PC-3 (cell line): ENCODE measurements around the gene KRTAP17-1. TPM values are rescaled to one million over a fixed set of nuclear protein-coding genes. Genes with fewer than 3 reads are reported as not detected.
"Not testable (repeated sequence)": the region's sequence is repeated elsewhere in the genome, so short reads cannot be mapped to it uniquely, and the experiment has no call there.

Source experiments
- ATAC-seq: fragments of 200-7000 bp; cut with Tn5 transposase; 2 replicates; pipeline ENCODE4 v1.9.1; 2020; ENCODE audit warnings: mild to moderate bottlenecking, moderate library complexity
- BruUV-seq: library from RNA; stranded (reverse); fragments of 400-500 nt; replicated peaks from 2 replicates; lab custom pipeline; 2021; lab: Mats Ljungman, UMichigan
- CTCF ChIA-PET: fragments of 300-600 bp; sonication (Branson Sonifier 250); formaldehyde crosslinking; loops from one replicate; lab custom pipeline; 2022; ENCODE audit warnings: antibody characterized with exemption; lab: Charles Lee
- POLR2A ChIA-PET: fragments of 300-600 bp; sonication (Branson Sonifier 250); formaldehyde crosslinking; loops from one replicate; lab custom pipeline; 2022; ENCODE audit warnings: antibody characterized with exemption; ENCODE audit not compliant: unreplicated experiment; lab: Charles Lee
- DNase-seq: peaks from one replicate; pipeline ENCODE4 v3.0.0-alpha.2; 2015
- H2AFZ ChIP-seq: fragments of 300-600 bp; sonication (generic); 2 replicates; pipeline ENCODE4 v1.6.0; 2016; ENCODE audit warnings: antibody characterized with exemption, low read length
- H3F3A ChIP-seq: fragments of 300-600 bp; sonication (generic); one replicate; pipeline ENCODE4 v1.6.0; 2017; ENCODE audit warnings: antibody characterized with exemption, low read length, control low read depth, mild to moderate bottlenecking; ENCODE audit not compliant: unreplicated experiment
- H3K27ac ChIP-seq: fragments of 300-600 bp; sonication (generic); 2 replicates; pipeline ENCODE4 v1.5.1; 2016; ENCODE audit warnings: mild to moderate bottlenecking, low read length
- H3K27me3 ChIP-seq: fragments of 300-600 bp; sonication (generic); 2 replicates; pipeline ENCODE4 v1.6.1; 2016; ENCODE audit warnings: low read length, mixed read lengths
- H3K36me3 ChIP-seq: fragments of 300-600 bp; sonication (generic); 2 replicates; pipeline ENCODE4 v1.6.1; 2016; ENCODE audit warnings: low read depth, mixed run types, low read length, mixed read lengths
- H3K4me1 ChIP-seq: fragments of 300-600 bp; sonication (generic); 2 replicates; pipeline ENCODE4 v1.5.1; 2016; ENCODE audit warnings: low read length; ENCODE audit not compliant: insufficient read depth
- H3K4me2 ChIP-seq: fragments of 300-600 bp; sonication (generic); 2 replicates; pipeline ENCODE4 v1.6.0; 2016; ENCODE audit warnings: low read length
- H3K4me3 ChIP-seq: fragments of 300-600 bp; sonication (generic); 2 replicates; pipeline ENCODE4 v1.5.1; 2016; ENCODE audit warnings: mild to moderate bottlenecking, low read length, mixed read lengths
- H3K79me2 ChIP-seq: fragments of 300-600 bp; sonication (generic); 2 replicates; pipeline ENCODE4 v1.6.1; 2017; ENCODE audit warnings: low read length, mixed read lengths
- H3K9ac ChIP-seq: fragments of 300-600 bp; sonication (generic); 2 replicates; pipeline ENCODE4 v1.6.0; 2016; ENCODE audit warnings: mild to moderate bottlenecking, low read length
- H3K9me2 ChIP-seq: fragments of 300-600 bp; sonication (generic); replicated peaks from 2 replicates; pipeline ENCODE4 v1.6.1; 2016; ENCODE audit warnings: mixed run types, low read length, mixed read lengths
- H3K9me3 ChIP-seq: fragments of 300-600 bp; sonication (generic); 2 replicates; pipeline ENCODE4 v1.6.1; 2016; ENCODE audit warnings: low read length, mixed read lengths
- H4K20me1 ChIP-seq: fragments of 300-600 bp; sonication (generic); 2 replicates; pipeline ENCODE4 v1.6.1; 2016; ENCODE audit warnings: low read length, mixed read lengths
- EZH2 ChIP-seq: fragments of 300-600 bp; sonication (generic); IDR thresholded peaks from one replicate; pipeline ENCODE4 v1.6.1; 2017; ENCODE audit warnings: antibody characterized with exemption, mild to moderate bottlenecking, low read length; ENCODE audit not compliant: unreplicated experiment
- EZH2phosphoT487 ChIP-seq: fragments of 300-600 bp; sonication (generic); IDR thresholded peaks from 2 replicates; pipeline ENCODE4 v1.6.1; 2018; ENCODE audit warnings: mild to moderate bottlenecking, antibody characterized with exemption, low read length, borderline replicate concordance
- intact Hi-C: fragments of 100-400 bp; cut with micrococcal nuclease; formaldehyde crosslinking; loops from 2 replicates; pipeline ENCODE4 v1.9.0; 2023
- total RNA-seq: library from RNA; depleted of rRNA; stranded (reverse); fragments of >200 nt; gene quantifications from 2 replicates; pipeline ENCODE4 v1.2.3, GENCODE V29; 2014
- TF ChIP-seq, protein P1 (sequence below): fragments of 300-600 bp; sonication (generic); conservative IDR thresholded peaks from 2 replicates; pipeline ENCODE4 v1.5.1; 2017; ENCODE audit warnings: antibody characterized with exemption, low read depth, mild to moderate bottlenecking, low read length

Gene KRTAP17-1
- total RNA-seq, 1 experiment from 2014 or later = not detected

DNA sequence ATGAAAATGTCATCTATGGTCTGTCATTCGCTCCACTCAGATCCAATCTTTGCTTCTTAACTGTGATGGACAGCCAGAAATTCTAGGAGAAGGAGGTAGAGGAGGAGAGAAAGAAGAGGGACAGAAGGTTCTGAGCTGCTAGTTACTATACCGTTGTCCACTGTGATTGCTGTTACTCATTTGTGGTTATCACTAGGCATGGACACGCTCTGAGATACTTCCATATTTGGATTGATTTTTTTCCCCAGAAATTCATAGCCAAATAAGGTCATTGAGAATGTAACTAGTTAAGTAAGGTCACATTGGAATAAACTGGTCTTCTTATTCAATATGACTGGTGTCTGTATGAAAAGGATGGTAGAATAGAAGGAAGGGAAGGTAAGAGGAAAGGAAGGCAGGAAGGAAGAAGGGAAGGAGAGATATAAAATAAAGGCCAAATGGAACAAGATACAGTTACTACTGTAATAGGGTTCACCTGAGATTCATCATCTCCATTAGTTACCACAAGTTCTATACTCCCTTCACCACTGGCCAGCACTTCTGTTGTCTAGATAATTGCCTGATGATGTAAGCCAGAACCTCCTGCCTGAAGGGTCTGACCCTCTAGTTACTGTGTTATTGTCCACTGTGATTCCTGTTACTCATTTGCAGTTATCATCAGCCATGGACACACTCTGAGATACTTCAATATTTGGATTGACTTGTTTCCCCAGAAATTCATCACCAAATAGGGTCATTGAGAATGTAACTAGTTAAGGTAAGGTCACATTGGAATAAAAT lies 37.1 kb downstream of the KRTAP17-1 start:
- POLR2A ChIA-PET = no interaction called here
- intact Hi-C loops = no loop called here
- no peak for DNase-seq
- no peaks in the 10 kb centered on the region for H3K27me3 ChIP-seq
- H4K20me1 ChIP-seq = no peaks in the 10 kb centered on the region
- CTCF ChIA-PET = no interaction called here
- H3K9ac ChIP-seq = no peak overlapping the region
- H3K9me2 ChIP-seq = no peaks in the 10 kb centered on the region
- no peak overlapping the region for H3K4me3 ChIP-seq
- BruUV-seq = no TSS peak
- no peak overlapping the region for H3K4me2 ChIP-seq
- H2AFZ ChIP-seq = no peak overlapping the region
- H3K4me1 ChIP-seq = no peaks in the 10 kb centered on the region
- H3K27ac ChIP-seq = no peak overlapping the region
- ATAC-seq = no peak
- no peaks in the 10 kb centered on the region for H3K9me3 ChIP-seq
- H3F3A ChIP-seq = no peaks in the 10 kb centered on the region
- no peaks in the 10 kb centered on the region for H3K79me2 ChIP-seq
- TF ChIP-seq, protein P1, sequence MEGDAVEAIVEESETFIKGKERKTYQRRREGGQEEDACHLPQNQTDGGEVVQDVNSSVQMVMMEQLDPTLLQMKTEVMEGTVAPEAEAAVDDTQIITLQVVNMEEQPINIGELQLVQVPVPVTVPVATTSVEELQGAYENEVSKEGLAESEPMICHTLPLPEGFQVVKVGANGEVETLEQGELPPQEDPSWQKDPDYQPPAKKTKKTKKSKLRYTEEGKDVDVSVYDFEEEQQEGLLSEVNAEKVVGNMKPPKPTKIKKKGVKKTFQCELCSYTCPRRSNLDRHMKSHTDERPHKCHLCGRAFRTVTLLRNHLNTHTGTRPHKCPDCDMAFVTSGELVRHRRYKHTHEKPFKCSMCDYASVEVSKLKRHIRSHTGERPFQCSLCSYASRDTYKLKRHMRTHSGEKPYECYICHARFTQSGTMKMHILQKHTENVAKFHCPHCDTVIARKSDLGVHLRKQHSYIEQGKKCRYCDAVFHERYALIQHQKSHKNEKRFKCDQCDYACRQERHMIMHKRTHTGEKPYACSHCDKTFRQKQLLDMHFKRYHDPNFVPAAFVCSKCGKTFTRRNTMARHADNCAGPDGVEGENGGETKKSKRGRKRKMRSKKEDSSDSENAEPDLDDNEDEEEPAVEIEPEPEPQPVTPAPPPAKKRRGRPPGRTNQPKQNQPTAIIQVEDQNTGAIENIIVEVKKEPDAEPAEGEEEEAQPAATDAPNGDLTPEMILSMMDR = no peak
- no peak for TF ChIP-seq EZH2phosphoT487
- no peak for TF ChIP-seq EZH2
- no peaks in the 10 kb centered on the region for H3K36me3 ChIP-seq

DNA sequence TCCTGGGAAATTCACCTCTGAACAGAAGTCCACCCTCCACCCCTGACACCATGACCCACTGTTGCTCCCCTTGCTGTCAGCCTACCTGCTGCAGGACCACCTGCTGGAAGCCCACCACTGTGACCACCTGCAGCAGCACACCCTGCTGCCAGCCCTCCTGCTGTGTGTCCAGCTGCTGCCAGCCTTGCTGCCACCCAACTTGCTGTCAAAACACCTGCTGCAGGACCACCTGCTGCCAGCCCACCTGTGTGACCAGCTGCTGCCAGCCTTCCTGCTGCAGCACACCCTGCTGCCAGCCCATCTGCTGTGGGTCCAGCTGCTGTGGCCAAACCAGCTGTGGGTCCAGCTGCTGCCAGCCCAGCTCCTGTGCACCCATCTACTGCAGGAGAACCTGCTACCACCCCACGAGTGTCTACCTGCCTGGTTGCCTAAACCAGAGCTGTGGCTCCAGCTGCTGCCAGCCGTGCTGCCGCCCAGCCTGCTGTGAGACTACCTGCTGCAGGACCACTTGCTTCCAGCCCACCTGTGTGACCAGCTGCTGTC lies 39.8 kb downstream of the KRTAP17-1 start, which contains the start of gene KRTAP9-7:
Gene KRTAP9-7 (plus strand): TSS at position 51 of the 543 bp plus-strand sequence. CDS start 0 bp downstream, at position 51.
- CTCF ChIA-PET, H3K79me2 ChIP-seq, DNase-seq, H2AFZ ChIP-seq, H4K20me1 ChIP-seq, POLR2A ChIA-PET, H3K9me3 ChIP-seq, H3F3A ChIP-seq, H3K9me2 ChIP-seq, H3K27me3 ChIP-seq, intact Hi-C loops, H3K4me2 ChIP-seq, ATAC-seq, BruUV-seq, H3K4me1 ChIP-seq, H3K4me3 ChIP-seq, H3K27ac ChIP-seq, H3K9ac ChIP-seq, H3K36me3 ChIP-seq: not testable (repeated sequence)

DNA sequence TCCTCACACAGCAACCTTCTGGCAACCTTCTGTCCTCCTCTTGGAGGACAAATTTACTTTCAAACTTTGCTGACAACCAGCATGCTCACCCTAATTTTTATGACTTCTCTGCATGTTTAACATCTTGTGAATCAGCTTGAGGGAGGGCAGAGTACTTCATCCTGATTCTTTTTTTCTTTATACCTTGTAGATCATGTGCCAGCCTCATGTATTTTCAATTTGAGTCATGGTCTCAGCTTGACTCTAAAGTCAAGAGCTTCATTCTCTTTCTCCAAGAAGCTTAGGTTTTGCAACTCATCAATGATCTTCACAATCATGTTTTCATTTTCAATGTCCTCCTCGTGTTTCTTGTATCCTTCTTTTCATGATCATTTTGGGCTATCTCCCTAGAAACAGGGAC lies 43.7 kb downstream of the KRTAP17-1 start:
- Histone ChIP-seq H3K4me3 (no peak overlapping the region), H3K9me3 (no peaks in the 10 kb centered on the region), H3K36me3 (no peaks in the 10 kb centered on the region), H3K27ac (no peak overlapping the region), H3K9ac (no peak overlapping the region), H4K20me1 (no peaks in the 10 kb centered on the region), H3K4me1 (no peaks in the 10 kb centered on the region), H3K4me2 (no peak overlapping the region), H3K27me3 (no peaks in the 10 kb centered on the region), H3K9me2 (no peaks in the 10 kb centered on the region), H2AFZ (no peak overlapping the region), H3K79me2 (no peaks in the 10 kb centered on the region), H3F3A (no peaks in the 10 kb centered on the region)
- DNase-seq (no peak), ATAC-seq (no peak)
- BruUV-seq = no TSS peak
- TF ChIP-seq, protein P1 = no peak
- no peak for TF ChIP-seq EZH2phosphoT487
- TF ChIP-seq EZH2 = no peak
- CTCF ChIA-PET = no interaction called here
- intact Hi-C loops = no loop called here
- POLR2A ChIA-PET = no interaction called here

DNA sequence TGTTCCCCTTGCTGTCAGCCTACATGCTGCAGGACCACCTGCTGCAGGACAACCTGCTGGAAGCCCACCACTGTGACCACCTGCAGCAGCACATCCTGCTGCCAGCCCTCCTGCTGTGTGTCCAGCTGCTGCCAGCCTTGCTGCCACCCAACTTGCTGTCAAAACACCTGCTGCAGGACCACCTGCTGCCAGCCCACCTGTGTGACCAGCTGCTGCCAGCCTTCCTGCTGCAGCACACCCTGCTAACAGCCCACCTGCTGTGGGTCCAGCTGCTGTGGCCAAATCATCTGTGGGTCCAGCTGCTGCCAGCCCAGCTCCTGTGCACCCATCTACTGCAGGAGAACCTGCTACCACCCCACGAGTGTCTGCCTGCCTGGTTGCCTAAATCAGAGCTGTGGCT lies 44.2 kb downstream of the KRTAP17-1 start:
- H3K79me2 ChIP-seq, H3K4me3 ChIP-seq, H3K4me1 ChIP-seq, CTCF ChIA-PET, ATAC-seq, DNase-seq, H3K9me3 ChIP-seq, H4K20me1 ChIP-seq, intact Hi-C loops, H3K27me3 ChIP-seq, BruUV-seq, H3K36me3 ChIP-seq, H3K4me2 ChIP-seq, H2AFZ ChIP-seq, H3K27ac ChIP-seq, POLR2A ChIA-PET, H3F3A ChIP-seq, H3K9me2 ChIP-seq, H3K9ac ChIP-seq: not testable (repeated sequence)
